Liver (tissue), 3 donors: Measurements from ENCODE around the gene C20orf202.

Source experiments
- EGR1 ChIP-seq, 2 donors: IDR thresholded peaks; 2 replicates each; pipeline ENCODE4 v1.6.1; 2016 to 2018; ENCODE audit warnings: antibody characterized with exemption in 2 of 2, low read depth in 2 of 2
- GABPA ChIP-seq, 2 donors: IDR thresholded peaks in 1 of 2; conservative IDR thresholded peaks in 1 of 2; 2 replicates each; pipeline ENCODE4 v1.6.1; 2016; ENCODE audit warnings: antibody characterized with exemption in 2 of 2, mild to moderate bottlenecking in 1 of 2, moderate library complexity in 1 of 2
- JUND ChIP-seq, 2 donors: IDR thresholded peaks; 2 replicates each; pipeline ENCODE4 v1.6.1; 2016; ENCODE audit warnings: antibody characterized with exemption in 2 of 2
- RAD21 ChIP-seq, 2 donors: IDR thresholded peaks; 2 replicates each; pipeline ENCODE4 v1.6.1; 2016; ENCODE audit warnings: antibody characterized with exemption in 2 of 2, mild to moderate bottlenecking in 2 of 2
- SP1 ChIP-seq: IDR thresholded peaks from 2 replicates; pipeline ENCODE4 v1.6.1; 2018; ENCODE audit warnings: antibody characterized with exemption, mild to moderate bottlenecking
- TAF1 ChIP-seq: conservative IDR thresholded peaks from 2 replicates; pipeline ENCODE4 v1.6.1; 2016; ENCODE audit warnings: antibody characterized with exemption, mild to moderate bottlenecking
- YY1 ChIP-seq: IDR thresholded peaks from 2 replicates; pipeline ENCODE4 v1.6.1; 2016; ENCODE audit warnings: antibody characterized with exemption, mild to moderate bottlenecking
- TF ChIP-seq, protein P1 (sequence below): fragments of 150-350 bp; IDR thresholded peaks from 2 replicates; pipeline ENCODE4 v1.5.1; 2017; ENCODE audit warnings: improper control_type of control experiment, low read depth, low read length; ENCODE audit not compliant: missing input control
- TF ChIP-seq, protein P2 (sequence below): IDR thresholded peaks from 2 replicates; pipeline ENCODE4 v1.6.1; 2016; ENCODE audit warnings: antibody characterized with exemption
- TF ChIP-seq, protein P3 (sequence below): IDR thresholded peaks from 2 replicates; pipeline ENCODE4 v1.6.1; 2016; ENCODE audit warnings: antibody characterized with exemption
- TF ChIP-seq, protein P4 (sequence below): IDR thresholded peaks from 2 replicates; pipeline ENCODE4 v1.6.1; 2016; ENCODE audit warnings: antibody characterized with exemption
- TF ChIP-seq, protein P5 (sequence below): IDR thresholded peaks from 2 replicates; pipeline ENCODE4 v1.6.1; 2016; ENCODE audit warnings: antibody characterized with exemption, mild to moderate bottlenecking
- donor health status: healthy.
- donor health status: healthy.

DNA sequence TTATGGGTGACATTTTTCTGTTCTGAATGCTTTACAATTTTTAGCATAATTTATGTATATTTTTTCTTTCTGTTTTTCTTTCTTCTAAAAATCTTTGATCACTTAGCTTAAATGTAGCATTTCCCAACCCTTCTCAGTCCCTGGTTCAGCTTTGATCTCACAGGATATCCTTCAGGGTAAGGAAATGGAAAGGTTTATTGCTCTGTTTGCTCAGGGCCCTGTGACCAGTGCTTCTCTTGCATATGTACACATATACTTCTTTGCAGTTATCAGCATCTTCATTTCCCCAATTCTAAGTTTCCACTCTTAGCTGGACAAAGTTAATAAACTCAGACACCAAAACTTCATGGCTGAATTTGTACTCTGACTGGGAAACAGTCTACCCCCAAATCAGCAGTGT, 49.0 kb upstream of the C20orf202 start:
- TF ChIP-seq, protein P1, sequence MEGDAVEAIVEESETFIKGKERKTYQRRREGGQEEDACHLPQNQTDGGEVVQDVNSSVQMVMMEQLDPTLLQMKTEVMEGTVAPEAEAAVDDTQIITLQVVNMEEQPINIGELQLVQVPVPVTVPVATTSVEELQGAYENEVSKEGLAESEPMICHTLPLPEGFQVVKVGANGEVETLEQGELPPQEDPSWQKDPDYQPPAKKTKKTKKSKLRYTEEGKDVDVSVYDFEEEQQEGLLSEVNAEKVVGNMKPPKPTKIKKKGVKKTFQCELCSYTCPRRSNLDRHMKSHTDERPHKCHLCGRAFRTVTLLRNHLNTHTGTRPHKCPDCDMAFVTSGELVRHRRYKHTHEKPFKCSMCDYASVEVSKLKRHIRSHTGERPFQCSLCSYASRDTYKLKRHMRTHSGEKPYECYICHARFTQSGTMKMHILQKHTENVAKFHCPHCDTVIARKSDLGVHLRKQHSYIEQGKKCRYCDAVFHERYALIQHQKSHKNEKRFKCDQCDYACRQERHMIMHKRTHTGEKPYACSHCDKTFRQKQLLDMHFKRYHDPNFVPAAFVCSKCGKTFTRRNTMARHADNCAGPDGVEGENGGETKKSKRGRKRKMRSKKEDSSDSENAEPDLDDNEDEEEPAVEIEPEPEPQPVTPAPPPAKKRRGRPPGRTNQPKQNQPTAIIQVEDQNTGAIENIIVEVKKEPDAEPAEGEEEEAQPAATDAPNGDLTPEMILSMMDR: no peak
- TF ChIP-seq, protein P2, sequence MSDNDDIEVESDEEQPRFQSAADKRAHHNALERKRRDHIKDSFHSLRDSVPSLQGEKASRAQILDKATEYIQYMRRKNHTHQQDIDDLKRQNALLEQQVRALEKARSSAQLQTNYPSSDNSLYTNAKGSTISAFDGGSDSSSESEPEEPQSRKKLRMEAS: no peak
- TF ChIP-seq SP1: no peak
- TF ChIP-seq, protein P3, sequence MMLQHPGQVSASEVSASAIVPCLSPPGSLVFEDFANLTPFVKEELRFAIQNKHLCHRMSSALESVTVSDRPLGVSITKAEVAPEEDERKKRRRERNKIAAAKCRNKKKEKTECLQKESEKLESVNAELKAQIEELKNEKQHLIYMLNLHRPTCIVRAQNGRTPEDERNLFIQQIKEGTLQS: no peak
- no peak for TF ChIP-seq TAF1
- TF ChIP-seq, protein P4, sequence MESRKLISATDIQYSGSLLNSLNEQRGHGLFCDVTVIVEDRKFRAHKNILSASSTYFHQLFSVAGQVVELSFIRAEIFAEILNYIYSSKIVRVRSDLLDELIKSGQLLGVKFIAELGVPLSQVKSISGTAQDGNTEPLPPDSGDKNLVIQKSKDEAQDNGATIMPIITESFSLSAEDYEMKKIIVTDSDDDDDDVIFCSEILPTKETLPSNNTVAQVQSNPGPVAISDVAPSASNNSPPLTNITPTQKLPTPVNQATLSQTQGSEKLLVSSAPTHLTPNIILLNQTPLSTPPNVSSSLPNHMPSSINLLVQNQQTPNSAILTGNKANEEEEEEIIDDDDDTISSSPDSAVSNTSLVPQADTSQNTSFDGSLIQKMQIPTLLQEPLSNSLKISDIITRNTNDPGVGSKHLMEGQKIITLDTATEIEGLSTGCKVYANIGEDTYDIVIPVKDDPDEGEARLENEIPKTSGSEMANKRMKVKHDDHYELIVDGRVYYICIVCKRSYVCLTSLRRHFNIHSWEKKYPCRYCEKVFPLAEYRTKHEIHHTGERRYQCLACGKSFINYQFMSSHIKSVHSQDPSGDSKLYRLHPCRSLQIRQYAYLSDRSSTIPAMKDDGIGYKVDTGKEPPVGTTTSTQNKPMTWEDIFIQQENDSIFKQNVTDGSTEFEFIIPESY: no peak
- TF ChIP-seq, protein P5, sequence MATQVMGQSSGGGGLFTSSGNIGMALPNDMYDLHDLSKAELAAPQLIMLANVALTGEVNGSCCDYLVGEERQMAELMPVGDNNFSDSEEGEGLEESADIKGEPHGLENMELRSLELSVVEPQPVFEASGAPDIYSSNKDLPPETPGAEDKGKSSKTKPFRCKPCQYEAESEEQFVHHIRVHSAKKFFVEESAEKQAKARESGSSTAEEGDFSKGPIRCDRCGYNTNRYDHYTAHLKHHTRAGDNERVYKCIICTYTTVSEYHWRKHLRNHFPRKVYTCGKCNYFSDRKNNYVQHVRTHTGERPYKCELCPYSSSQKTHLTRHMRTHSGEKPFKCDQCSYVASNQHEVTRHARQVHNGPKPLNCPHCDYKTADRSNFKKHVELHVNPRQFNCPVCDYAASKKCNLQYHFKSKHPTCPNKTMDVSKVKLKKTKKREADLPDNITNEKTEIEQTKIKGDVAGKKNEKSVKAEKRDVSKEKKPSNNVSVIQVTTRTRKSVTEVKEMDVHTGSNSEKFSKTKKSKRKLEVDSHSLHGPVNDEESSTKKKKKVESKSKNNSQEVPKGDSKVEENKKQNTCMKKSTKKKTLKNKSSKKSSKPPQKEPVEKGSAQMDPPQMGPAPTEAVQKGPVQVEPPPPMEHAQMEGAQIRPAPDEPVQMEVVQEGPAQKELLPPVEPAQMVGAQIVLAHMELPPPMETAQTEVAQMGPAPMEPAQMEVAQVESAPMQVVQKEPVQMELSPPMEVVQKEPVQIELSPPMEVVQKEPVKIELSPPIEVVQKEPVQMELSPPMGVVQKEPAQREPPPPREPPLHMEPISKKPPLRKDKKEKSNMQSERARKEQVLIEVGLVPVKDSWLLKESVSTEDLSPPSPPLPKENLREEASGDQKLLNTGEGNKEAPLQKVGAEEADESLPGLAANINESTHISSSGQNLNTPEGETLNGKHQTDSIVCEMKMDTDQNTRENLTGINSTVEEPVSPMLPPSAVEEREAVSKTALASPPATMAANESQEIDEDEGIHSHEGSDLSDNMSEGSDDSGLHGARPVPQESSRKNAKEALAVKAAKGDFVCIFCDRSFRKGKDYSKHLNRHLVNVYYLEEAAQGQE: no peak
- TF ChIP-seq JUND (IDR thresholded peaks at IDR 0.05): no peak
- TF ChIP-seq EGR1 (IDR thresholded peaks at IDR 0.05; ENCODE audit: low read depth in 2 of 2): no peak
- no peak for TF ChIP-seq RAD21 (IDR thresholded peaks at IDR 0.05)
- TF ChIP-seq YY1: no peak
- no peak for TF ChIP-seq GABPA (IDR thresholded peaks at IDR 0.05 in 1 of 2, conservative IDR thresholded peaks at IDR 0.05 in 1 of 2)
